Endothelial cell of umbilical vein (primary cell): ENCODE data around the gene EAF1. TPM values are rescaled to one million over a fixed set of nuclear protein-coding genes. Genes with fewer than 3 reads are reported as not detected.

ENCODE experiments used
- BruUV-seq: library from RNA; stranded (reverse); fragments of 400-500 nt; replicated peaks from 2 replicates; lab custom pipeline; 2021; lab: Mats Ljungman, UMichigan
- CTCF ChIA-PET: fragments of 300-600, 350-600 bp; sonication (Branson Sonifier 250); formaldehyde crosslinking; loops from one replicate; lab custom pipeline; 2021; ENCODE audit warnings: antibody characterized with exemption, inconsistent platforms; lab: Charles Lee
- POLR2A ChIA-PET: fragments of 300-600, 350-600 bp; sonication (Branson Sonifier 250); formaldehyde crosslinking; loops from one replicate; lab custom pipeline; 2021; ENCODE audit warnings: antibody characterized with exemption, inconsistent platforms; lab: Charles Lee
- DNase-seq: peaks from one replicate; pipeline ENCODE4 v3.0.0-alpha.2; 2011; ENCODE audit warnings: low read depth, low spot score
- FAIRE-seq: peaks from 2 replicates; lab custom pipeline; 2011; peaks lifted over from hg19 to GRCh38; lab: Jason Lieb, UNC
- H2AFZ ChIP-seq: 2 replicates; pipeline ENCODE4 v1.6.0; 2012; ENCODE audit warnings: low read depth, low read length, control low read depth, inconsistent platforms
- H3K27ac ChIP-seq: 2 replicates; pipeline ENCODE4 v1.5.1; 2011; ENCODE audit warnings: low read depth, mild to moderate bottlenecking, control low read depth, low read length, moderate library complexity; ENCODE audit not compliant: insufficient read depth
- H3K27me3 ChIP-seq, 2 experiments: 2 replicates each; pipeline versions ENCODE4 v1.6.0 to v1.6.1; 2011; ENCODE audit warnings: low read length in 2 of 2, mixed read lengths in 1 of 2; ENCODE audit not compliant: control insufficient read depth in 2 of 2, insufficient read depth in 2 of 2
- H3K36me3 ChIP-seq, 2 experiments: 2 replicates in 1 of 2; 3 replicates in 1 of 2; pipeline ENCODE4 v1.5.1; 2011; ENCODE audit warnings: low read length in 2 of 2, mild to moderate bottlenecking in 1 of 2, moderate library complexity in 1 of 2; ENCODE audit not compliant: control insufficient read depth in 2 of 2, insufficient read depth in 2 of 2; ENCODE audit errors: extremely low read depth in 1 of 2
- H3K4me1 ChIP-seq: 3 replicates; pipeline ENCODE4 v1.5.1; 2011; ENCODE audit warnings: mild to moderate bottlenecking, low read length; ENCODE audit not compliant: control insufficient read depth, insufficient read depth; ENCODE audit errors: extremely low read depth
- H3K4me2 ChIP-seq: 2 replicates; pipeline ENCODE4 v1.6.1; 2011; ENCODE audit warnings: low read length, control low read depth, mixed read lengths; ENCODE audit not compliant: insufficient read depth
- H3K4me3 ChIP-seq, 3 experiments: fragments of 200-600 bp in 1 of 3; sonication (generic), shearing (Covaris generic) in 1 of 3; replicated peaks in 1 of 3; 2 replicates each; pipeline ENCODE4 v1.5.1; 2011 to 2016; ENCODE audit warnings: control low read depth in 3 of 3, low read length in 3 of 3, mild to moderate bottlenecking in 2 of 3, inconsistent platforms in 1 of 3, low read depth in 1 of 3, moderate library complexity in 1 of 3; ENCODE audit not compliant: insufficient read depth in 1 of 3
- H3K79me2 ChIP-seq: 2 replicates; pipeline ENCODE4 v1.6.0; 2012; ENCODE audit warnings: low read length, inconsistent platforms; ENCODE audit not compliant: control insufficient read depth, insufficient read depth
- H3K9ac ChIP-seq: replicated peaks from 2 replicates; pipeline ENCODE3; 2011; ENCODE audit warnings: low read length, control low read depth; ENCODE audit not compliant: insufficient read depth; ENCODE audit errors: extremely low read depth
- H3K9me1 ChIP-seq: replicated peaks from 3 replicates; pipeline ENCODE4 v1.6.0; 2011; ENCODE audit warnings: mild to moderate bottlenecking, low read length; ENCODE audit not compliant: control insufficient read depth, insufficient read depth; ENCODE audit errors: extremely low read depth
- H3K9me3 ChIP-seq: replicated peaks from 2 replicates; pipeline ENCODE4 v1.5.1; 2012; ENCODE audit warnings: low read length, inconsistent platforms; ENCODE audit not compliant: control insufficient read depth, insufficient read depth
- H4K20me1 ChIP-seq: replicated peaks from 2 replicates; pipeline ENCODE3; 2011; ENCODE audit warnings: mild to moderate bottlenecking, low read length; ENCODE audit not compliant: control insufficient read depth, insufficient read depth; ENCODE audit errors: extremely low read depth
- EZH2 ChIP-seq: IDR thresholded peaks from 2 replicates; pipeline ENCODE4 v1.6.1; 2012; ENCODE audit warnings: borderline replicate concordance, low read depth, mild to moderate bottlenecking, moderate library complexity, low read length, inconsistent platforms; ENCODE audit not compliant: severe bottlenecking
- FOS ChIP-seq: IDR thresholded peaks from 2 replicates; pipeline ENCODE4 v1.6.1; 2011; ENCODE audit warnings: mild to moderate bottlenecking, low read length, moderate library complexity, borderline replicate concordance; ENCODE audit not compliant: insufficient read depth
- GATA2 ChIP-seq: IDR thresholded peaks from 2 replicates; pipeline ENCODE4 v1.7.0; 2011; ENCODE audit warnings: low read depth, mild to moderate bottlenecking, moderate library complexity, mixed read lengths, low read length; ENCODE audit not compliant: insufficient read length, insufficient read depth
- JUN ChIP-seq: IDR thresholded peaks from 2 replicates; pipeline ENCODE4 v1.6.1; 2011; ENCODE audit warnings: borderline replicate concordance, low read depth; ENCODE audit not compliant: insufficient read length, insufficient read depth
- MAX ChIP-seq: IDR thresholded peaks from 2 replicates; pipeline ENCODE4 v1.6.1; 2011; ENCODE audit not compliant: insufficient read depth, insufficient read length
- MYC ChIP-seq: IDR thresholded peaks from one replicate; pipeline ENCODE4 v1.6.1; 2011; ENCODE audit warnings: mild to moderate bottlenecking, low read depth, low read length
- POLR2A ChIP-seq: IDR thresholded peaks from 2 replicates; pipeline ENCODE4 v1.6.1; 2012; ENCODE audit warnings: low read depth, mild to moderate bottlenecking, control low read depth, low read length
- POLR2AphosphoS5 ChIP-seq: IDR thresholded peaks from 2 replicates; pipeline ENCODE4 v1.6.1; 2012; ENCODE audit warnings: low read depth, mild to moderate bottlenecking, control low read depth, low read length, moderate library complexity; ENCODE audit not compliant: insufficient read depth
- dilution Hi-C: fragments of 300-500 bp; cut with MboI; formaldehyde crosslinking; loops from one replicate; pipeline ENCODE4 v1.15.0; 2019; ENCODE audit warnings: low sequenced_read_pairs; ENCODE audit not compliant: extremely low pct_ligation_motif_present
- intact Hi-C: fragments of 100-400 bp; cut with micrococcal nuclease; formaldehyde crosslinking; loops from one replicate; pipeline ENCODE4 v1.10.0; 2022
- polyA plus RNA-seq, 4 experiments: library from polyadenylated mRNA; depleted of rRNA in 3 of 4; stranded (reverse) in 3 of 4; unstranded in 1 of 4; fragments of >200 nt; gene quantifications; 2 replicates each; pipeline versions ENCODE4 v1.2.1 to v1.2.3, GENCODE V29; 2011 to 2012; ENCODE audit warnings: missing spikeins in 1 of 4
- total RNA-seq: library from RNA; stranded (reverse); gene quantifications from 2 replicates; pipeline ENCODE4 v1.2.3, GENCODE V29; 2021
- TF ChIP-seq, protein P1 (sequence below), 2 donors: IDR thresholded peaks; 1 replicate in 1 of 2; 2 replicates in 1 of 2; pipeline ENCODE4 v1.5.1; 2011; ENCODE audit warnings: low read length in 2 of 2, mild to moderate bottlenecking in 2 of 2, moderate library complexity in 2 of 2, control low read depth in 1 of 2, inconsistent platforms in 1 of 2, low read depth in 1 of 2; ENCODE audit not compliant: insufficient read depth in 1 of 2; ENCODE audit errors: extremely low read depth in 1 of 2

EAF1 gene
- total and polyA plus RNA-seq, 2 donors (not counting 3 experiments of a cell fraction or from before 2014, with no cell fraction given), result 8.7 to 18.2 TPM

DNA sequence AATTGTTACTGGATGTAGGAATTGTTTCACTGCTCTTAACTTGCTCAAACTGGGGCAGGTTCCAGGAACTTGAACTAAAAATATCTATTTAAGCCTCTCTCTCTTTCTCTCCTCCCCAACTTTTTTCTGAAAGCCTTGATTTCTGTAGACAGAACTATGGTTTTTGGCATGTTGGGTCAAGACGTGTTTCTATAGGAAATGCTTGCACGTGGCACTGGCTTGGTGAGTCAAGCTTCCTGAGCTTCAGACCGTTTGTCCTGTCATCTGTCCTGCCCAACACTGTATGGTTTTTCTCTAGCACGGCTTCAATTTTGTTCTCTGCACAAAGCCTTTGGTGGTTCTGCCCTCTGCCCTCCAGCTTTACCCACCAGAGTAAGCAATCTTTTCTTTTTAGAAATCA is 13.5 kb downstream of the EAF1 start:
- peak overlapping the region; percentile 57 for H3K27ac ChIP-seq
- no peak overlapping the region for H2AFZ ChIP-seq
- peak overlapping the region; percentile 48 for H3K4me2 ChIP-seq
- TF ChIP-seq POLR2A (no peak), GATA2 (no peak), FOS (peak; percentile 68), EZH2 (no peak), MAX (peak; percentile 84), JUN (peak; percentile 61), POLR2AphosphoS5 (no peak), MYC (peak; percentile 38)
- TF ChIP-seq, protein P1, sequence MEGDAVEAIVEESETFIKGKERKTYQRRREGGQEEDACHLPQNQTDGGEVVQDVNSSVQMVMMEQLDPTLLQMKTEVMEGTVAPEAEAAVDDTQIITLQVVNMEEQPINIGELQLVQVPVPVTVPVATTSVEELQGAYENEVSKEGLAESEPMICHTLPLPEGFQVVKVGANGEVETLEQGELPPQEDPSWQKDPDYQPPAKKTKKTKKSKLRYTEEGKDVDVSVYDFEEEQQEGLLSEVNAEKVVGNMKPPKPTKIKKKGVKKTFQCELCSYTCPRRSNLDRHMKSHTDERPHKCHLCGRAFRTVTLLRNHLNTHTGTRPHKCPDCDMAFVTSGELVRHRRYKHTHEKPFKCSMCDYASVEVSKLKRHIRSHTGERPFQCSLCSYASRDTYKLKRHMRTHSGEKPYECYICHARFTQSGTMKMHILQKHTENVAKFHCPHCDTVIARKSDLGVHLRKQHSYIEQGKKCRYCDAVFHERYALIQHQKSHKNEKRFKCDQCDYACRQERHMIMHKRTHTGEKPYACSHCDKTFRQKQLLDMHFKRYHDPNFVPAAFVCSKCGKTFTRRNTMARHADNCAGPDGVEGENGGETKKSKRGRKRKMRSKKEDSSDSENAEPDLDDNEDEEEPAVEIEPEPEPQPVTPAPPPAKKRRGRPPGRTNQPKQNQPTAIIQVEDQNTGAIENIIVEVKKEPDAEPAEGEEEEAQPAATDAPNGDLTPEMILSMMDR (IDR thresholded peaks at IDR 0.05; ENCODE audit: extremely low read depth in 1 of 2, insufficient read depth in 1 of 2, low read depth in 1 of 2, low read length in 2 of 2), result no peak
- no peaks in the 10 kb centered on the region for H4K20me1 ChIP-seq
- H3K4me3 ChIP-seq, result no peak overlapping the region
- CTCF ChIA-PET, result interaction anchor here (0.8 to 1.5 kb wide), 5 partner anchors 18 to 238 kb away, joined by 3 to 7 read pairs (median 4); no protein-coding TSS in a partner anchor
- dilution Hi-C loops, result no loop called here
- DNase-seq, result peak; percentile 67
- POLR2A ChIA-PET, result interaction anchor here (0.7 kb wide), 1 partner anchor 801 kb away, joined by 3 read pairs; no protein-coding TSS in a partner anchor
- BruUV-seq, result no TSS peak
- no peaks in the 10 kb centered on the region for H3K79me2 ChIP-seq
- peaks cover 22% of the 10 kb centered on the region for H3K4me1 ChIP-seq
- FAIRE-seq, result peak; percentile 84
- H3K27me3 ChIP-seq, result no peaks in the 10 kb centered on the region
- no peak overlapping the region for H3K9ac ChIP-seq
- H3K36me3 ChIP-seq, result peaks cover 14 to 17% of the 10 kb centered on the region in 2 experiments
- no peaks in the 10 kb centered on the region for H3K9me3 ChIP-seq
- H3K9me1 ChIP-seq, result no peaks in the 10 kb centered on the region
- intact Hi-C loops, result loop anchor here (1.0 kb wide), 1 partner anchor 14 kb away; the partner anchor contains the start of genes EAF1 and METTL6
